ENCODE results near the gene OR2T27. TPM values are rescaled to one million over a fixed set of nuclear protein-coding genes. Genes with fewer than 3 reads are reported as not detected.
"Not testable (repeated sequence)": the region's sequence is repeated elsewhere in the genome, so short reads cannot be mapped to it uniquely, and the experiment has no call there.

The OR2T27 gene, protein sequence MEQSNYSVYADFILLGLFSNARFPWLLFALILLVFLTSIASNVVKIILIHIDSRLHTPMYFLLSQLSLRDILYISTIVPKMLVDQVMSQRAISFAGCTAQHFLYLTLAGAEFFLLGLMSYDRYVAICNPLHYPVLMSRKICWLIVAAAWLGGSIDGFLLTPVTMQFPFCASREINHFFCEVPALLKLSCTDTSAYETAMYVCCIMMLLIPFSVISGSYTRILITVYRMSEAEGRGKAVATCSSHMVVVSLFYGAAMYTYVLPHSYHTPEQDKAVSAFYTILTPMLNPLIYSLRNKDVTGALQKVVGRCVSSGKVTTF
- total RNA-seq (not detected), polyA plus RNA-seq (ENCODE audit: insufficient read depth, low read depth, low replicate concordance) (not detected)
- long read RNA-seq, donor 1 = 0 reads
- long read RNA-seq, donor 2 = 0 reads

DNA sequence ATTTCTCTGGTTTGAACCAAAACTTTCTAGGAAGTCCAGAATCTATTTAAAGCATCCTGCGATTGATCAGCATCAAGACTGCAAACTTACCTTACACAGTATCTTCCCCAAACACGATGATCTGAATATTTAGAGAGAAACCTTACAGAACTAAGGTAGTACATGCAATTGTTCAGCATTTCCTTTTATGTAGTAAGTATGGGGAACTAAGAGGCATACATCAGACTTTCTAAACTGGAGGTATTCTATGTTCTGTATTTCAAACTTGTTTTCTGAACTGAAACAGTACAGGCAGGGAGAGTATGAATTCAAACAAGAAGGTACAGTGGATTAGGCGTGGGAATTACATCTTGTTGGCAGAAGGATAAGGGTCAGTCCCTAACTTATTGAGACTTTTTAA lies at the start of gene OR2T27:
OR2T27 (minus strand) TSS at position 175 of the 400 bp plus-strand sequence. CDS start 4,644 bp downstream, outside the sequence.
- DNase-seq; intact Hi-C loops (cut with DNase I; ENCODE audit: low total_unique reads); H3K4me1 ChIP-seq; H3K27me3 ChIP-seq; H3K4me3 ChIP-seq; H3K27ac ChIP-seq; H3K9me3 ChIP-seq; H3K36me3 ChIP-seq (ENCODE audit: low read depth, missing control alignments): not testable (repeated sequence)
- WGBS, 2 donors = no CpG with 5 or more reads among the region's 3 CpGs

DNA sequence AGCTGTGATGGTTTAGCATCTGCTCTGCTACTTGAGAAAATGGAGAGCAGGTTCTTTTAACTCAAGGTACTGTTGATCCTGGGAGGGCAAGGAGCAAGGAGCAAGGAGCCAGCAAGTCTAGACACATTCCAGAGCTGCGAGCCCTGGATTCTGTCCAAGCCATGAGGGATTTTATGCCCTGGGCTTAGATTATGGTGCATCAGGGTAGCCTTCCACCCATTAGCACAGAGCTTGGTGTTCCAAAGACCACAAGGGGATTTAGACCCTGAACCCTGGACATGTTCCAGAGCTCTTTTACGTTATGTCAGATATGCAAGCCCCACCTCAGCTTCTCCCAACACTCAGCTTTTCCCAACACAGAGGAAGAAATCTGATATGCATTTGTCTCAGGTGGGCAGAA lies 49.3 kb upstream of the OR2T27 start:
- no peaks in the 10 kb centered on the region for H3K36me3 ChIP-seq (ENCODE audit: low read depth, missing control alignments)
- no peaks in the 10 kb centered on the region for H3K9me3 ChIP-seq
- intact Hi-C loops (cut with DNase I; ENCODE audit: low total_unique reads) = no loop called here
- no peaks in the 10 kb centered on the region for H3K4me1 ChIP-seq
- H3K27ac ChIP-seq = no peak overlapping the region
- no peaks in the 10 kb centered on the region for H3K27me3 ChIP-seq
- DNase-seq = no peak
- 51 to 74% methylated on average over 2 of the region's 2 CpGs for WGBS, 2 donors
- no peak overlapping the region for H3K4me3 ChIP-seq
- TF ChIP-seq, protein P1, sequence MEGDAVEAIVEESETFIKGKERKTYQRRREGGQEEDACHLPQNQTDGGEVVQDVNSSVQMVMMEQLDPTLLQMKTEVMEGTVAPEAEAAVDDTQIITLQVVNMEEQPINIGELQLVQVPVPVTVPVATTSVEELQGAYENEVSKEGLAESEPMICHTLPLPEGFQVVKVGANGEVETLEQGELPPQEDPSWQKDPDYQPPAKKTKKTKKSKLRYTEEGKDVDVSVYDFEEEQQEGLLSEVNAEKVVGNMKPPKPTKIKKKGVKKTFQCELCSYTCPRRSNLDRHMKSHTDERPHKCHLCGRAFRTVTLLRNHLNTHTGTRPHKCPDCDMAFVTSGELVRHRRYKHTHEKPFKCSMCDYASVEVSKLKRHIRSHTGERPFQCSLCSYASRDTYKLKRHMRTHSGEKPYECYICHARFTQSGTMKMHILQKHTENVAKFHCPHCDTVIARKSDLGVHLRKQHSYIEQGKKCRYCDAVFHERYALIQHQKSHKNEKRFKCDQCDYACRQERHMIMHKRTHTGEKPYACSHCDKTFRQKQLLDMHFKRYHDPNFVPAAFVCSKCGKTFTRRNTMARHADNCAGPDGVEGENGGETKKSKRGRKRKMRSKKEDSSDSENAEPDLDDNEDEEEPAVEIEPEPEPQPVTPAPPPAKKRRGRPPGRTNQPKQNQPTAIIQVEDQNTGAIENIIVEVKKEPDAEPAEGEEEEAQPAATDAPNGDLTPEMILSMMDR (IDR thresholded peaks at IDR 0.05) = no peak
- TF ChIP-seq POLR2A (IDR thresholded peaks at IDR 0.05) = no peak

DNA sequence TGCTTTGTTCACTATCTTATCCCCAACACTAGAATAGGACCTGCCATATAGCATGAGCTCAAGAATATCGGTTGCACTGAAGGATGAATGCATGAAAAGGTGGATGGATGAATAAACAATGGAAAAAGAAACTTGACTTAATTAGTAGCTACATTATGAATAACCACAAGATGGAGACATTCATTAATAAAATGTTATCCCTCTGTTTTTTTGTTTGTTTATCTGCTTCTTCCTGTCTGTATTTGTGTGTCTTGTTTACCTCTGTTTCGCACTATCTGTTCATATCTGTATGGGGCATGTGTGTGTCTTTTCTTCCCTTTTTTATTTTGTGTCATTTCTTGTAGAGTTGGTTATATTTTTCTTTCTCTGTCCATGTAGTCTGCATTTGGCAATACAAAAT lies 48.3 kb upstream of the OR2T27 start:
- TF ChIP-seq, protein P1 (IDR thresholded peaks at IDR 0.05) = no peak
- TF ChIP-seq POLR2A (IDR thresholded peaks at IDR 0.05) = no peak
- Histone ChIP-seq H3K27me3 (no peaks in the 10 kb centered on the region), H3K9me3 (no peaks in the 10 kb centered on the region), H3K27ac (no peak overlapping the region), H3K4me3 (no peak overlapping the region), H3K36me3 (ENCODE audit: low read depth, missing control alignments) (no peaks in the 10 kb centered on the region), H3K4me1 (no peaks in the 10 kb centered on the region)
- WGBS, 2 donors = 81 to 86% methylated on average over 2 of the region's 2 CpGs
- no peak for DNase-seq
- intact Hi-C loops (cut with DNase I; ENCODE audit: low total_unique reads) = no loop called here

DNA sequence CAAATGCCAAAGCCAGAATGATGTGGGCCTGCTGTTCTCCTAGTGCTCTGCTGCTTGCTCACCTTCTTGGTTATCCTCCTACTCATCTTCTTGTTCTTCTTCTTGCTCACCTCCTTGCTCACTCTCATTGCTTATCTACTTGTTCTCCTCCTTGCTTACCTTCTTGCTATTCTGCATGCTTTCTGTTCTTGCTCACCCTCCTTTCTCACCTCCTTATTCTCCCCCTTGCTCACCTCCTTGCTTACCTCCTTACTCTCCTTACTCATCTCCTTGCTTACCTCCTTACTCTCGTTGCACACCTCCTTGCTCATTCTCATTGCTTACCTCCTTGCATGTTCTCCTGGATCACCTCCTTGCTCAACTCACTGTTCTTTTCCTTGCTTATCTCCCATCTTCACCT lies 47.4 kb upstream of the OR2T27 start, which contains the start of gene OR14I1:
OR14I1 (minus strand) TSS at position 53 of the 400 bp plus-strand sequence.
- Histone ChIP-seq H3K27ac (no peak within 1 kb of the TSS), H3K9me3 (no peaks in the 10 kb centered on the region), H3K4me1 (no peaks in the 10 kb centered on the region), H3K4me3 (no peak within 1 kb of the TSS), H3K27me3 (no peaks in the 10 kb centered on the region), H3K36me3 (ENCODE audit: low read depth, missing control alignments) (no peaks in the 10 kb centered on the region)
- no peak for DNase-seq
- WGBS, 2 donors = 77 to 78% methylated on average over 1 of the region's 1 CpG
- no peak for TF ChIP-seq POLR2A (IDR thresholded peaks at IDR 0.05)
- TF ChIP-seq, protein P1 (IDR thresholded peaks at IDR 0.05) = no peak
- intact Hi-C loops (cut with DNase I; ENCODE audit: low total_unique reads) = no loop called here

DNA sequence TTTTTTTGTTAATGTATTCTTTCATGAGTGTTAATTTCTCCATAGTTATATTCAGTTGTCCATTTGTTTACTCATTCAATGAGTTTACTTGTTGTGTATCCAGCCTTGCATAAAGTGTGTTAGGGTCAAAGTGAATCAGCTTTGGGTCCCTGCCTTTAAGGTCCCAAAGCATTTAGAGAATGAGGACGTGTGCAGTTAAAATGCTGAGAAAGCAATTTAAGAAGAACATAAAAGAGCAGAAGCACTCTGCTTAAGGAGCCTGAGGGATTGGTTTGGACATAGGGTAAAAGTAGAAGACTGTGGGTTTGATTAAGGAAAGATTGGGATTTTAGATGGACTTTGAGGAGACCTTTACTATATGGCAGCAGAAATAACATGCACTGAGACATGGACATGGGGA lies 43.8 kb upstream of the OR2T27 start:
- WGBS, 2 donors = 53 to 58% methylated on average over 1 of the region's 1 CpG
- Histone ChIP-seq H3K9me3 (no peaks in the 10 kb centered on the region), H3K27ac (no peak overlapping the region), H3K36me3 (ENCODE audit: low read depth, missing control alignments) (no peaks in the 10 kb centered on the region), H3K27me3 (no peaks in the 10 kb centered on the region), H3K4me1 (no peaks in the 10 kb centered on the region), H3K4me3 (no peak overlapping the region)
- no peak for DNase-seq
- intact Hi-C loops (cut with DNase I; ENCODE audit: low total_unique reads) = no loop called here
- no peak for TF ChIP-seq POLR2A (IDR thresholded peaks at IDR 0.05)
- TF ChIP-seq, protein P1 (IDR thresholded peaks at IDR 0.05) = no peak

Data from testis (tissue), 5 donors.